Measurements from ENCODE around the gene RPRD1B.
"Not testable (repeated sequence)": the region's sequence is repeated elsewhere in the genome, so short reads cannot be mapped to it uniquely, and the experiment has no call there.

Gene RPRD1B

GRCh38 chr20:38092915-38093314 is 59.4 kb downstream of the RPRD1B start:
- TF ChIP-seq, protein P1, sequence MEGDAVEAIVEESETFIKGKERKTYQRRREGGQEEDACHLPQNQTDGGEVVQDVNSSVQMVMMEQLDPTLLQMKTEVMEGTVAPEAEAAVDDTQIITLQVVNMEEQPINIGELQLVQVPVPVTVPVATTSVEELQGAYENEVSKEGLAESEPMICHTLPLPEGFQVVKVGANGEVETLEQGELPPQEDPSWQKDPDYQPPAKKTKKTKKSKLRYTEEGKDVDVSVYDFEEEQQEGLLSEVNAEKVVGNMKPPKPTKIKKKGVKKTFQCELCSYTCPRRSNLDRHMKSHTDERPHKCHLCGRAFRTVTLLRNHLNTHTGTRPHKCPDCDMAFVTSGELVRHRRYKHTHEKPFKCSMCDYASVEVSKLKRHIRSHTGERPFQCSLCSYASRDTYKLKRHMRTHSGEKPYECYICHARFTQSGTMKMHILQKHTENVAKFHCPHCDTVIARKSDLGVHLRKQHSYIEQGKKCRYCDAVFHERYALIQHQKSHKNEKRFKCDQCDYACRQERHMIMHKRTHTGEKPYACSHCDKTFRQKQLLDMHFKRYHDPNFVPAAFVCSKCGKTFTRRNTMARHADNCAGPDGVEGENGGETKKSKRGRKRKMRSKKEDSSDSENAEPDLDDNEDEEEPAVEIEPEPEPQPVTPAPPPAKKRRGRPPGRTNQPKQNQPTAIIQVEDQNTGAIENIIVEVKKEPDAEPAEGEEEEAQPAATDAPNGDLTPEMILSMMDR (IDR thresholded peaks at IDR 0.05; ENCODE audit: insufficient read depth, low read length, poor library complexity, severe bottlenecking) = no peak
- no peak for DNase-seq (ENCODE audit: extremely low read depth, insufficient read length)
- H3K4me3 ChIP-seq (replicated peaks; ENCODE audit: low read depth, low read length) = peak overlapping the region; percentile 15
- H3K36me3 ChIP-seq (ENCODE audit: control insufficient read depth, insufficient read depth, low read length) = peaks cover 16% of the 10 kb centered on the region
- no peaks in the 10 kb centered on the region for H3K27me3 ChIP-seq (replicated peaks; ENCODE audit: control insufficient read depth, insufficient read depth, low read length)

- no peak overlapping the region for H3K4me3 ChIP-seq (replicated peaks; ENCODE audit: low read depth, low read length)
- no peaks in the 10 kb centered on the region for H3K27me3 ChIP-seq (replicated peaks; ENCODE audit: control insufficient read depth, insufficient read depth, low read length)
- peaks cover 13% of the 10 kb centered on the region for H3K36me3 ChIP-seq (ENCODE audit: control insufficient read depth, insufficient read depth, low read length)
- DNase-seq (ENCODE audit: extremely low read depth, insufficient read length) = no peak
- TF ChIP-seq, protein P1 (IDR thresholded peaks at IDR 0.05; ENCODE audit: insufficient read depth, low read length, poor library complexity, severe bottlenecking) = no peak
Measured at GRCh38 chr20:38093641-38094077, 60.1 kb downstream of the RPRD1B start.

DNA sequence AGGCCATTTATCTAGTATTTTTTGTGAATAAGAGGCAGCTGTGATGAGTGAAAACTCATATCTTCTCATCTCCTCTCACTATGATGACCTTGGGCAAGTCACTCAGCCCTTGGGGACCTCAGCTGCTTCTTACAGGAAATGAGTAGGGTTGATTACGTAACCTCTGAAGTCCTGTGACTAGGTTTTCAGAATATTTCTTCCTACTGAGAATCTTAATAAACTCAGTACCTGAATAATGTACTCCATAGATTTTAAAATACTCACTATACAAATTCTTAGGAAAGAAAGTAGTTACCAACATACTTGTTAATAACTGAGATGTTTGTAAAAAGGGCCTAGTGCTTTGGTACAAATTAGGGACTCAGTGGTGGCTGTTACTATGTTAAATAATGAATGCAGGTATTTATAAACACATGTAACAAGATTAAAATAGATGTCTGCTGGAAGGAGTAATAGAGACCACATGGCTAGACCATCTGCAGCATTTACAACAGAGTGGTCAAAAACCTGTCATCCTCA is 60.9 kb downstream of the RPRD1B start:
- no peak overlapping the region for H3K4me3 ChIP-seq (replicated peaks; ENCODE audit: low read depth, low read length)
- peaks cover 10% of the 10 kb centered on the region for H3K36me3 ChIP-seq (ENCODE audit: control insufficient read depth, insufficient read depth, low read length)
- TF ChIP-seq, protein P1 (IDR thresholded peaks at IDR 0.05; ENCODE audit: insufficient read depth, low read length, poor library complexity, severe bottlenecking) = no peak
- DNase-seq (ENCODE audit: extremely low read depth, insufficient read length) = peak; percentile 71
- H3K27me3 ChIP-seq (replicated peaks; ENCODE audit: control insufficient read depth, insufficient read depth, low read length) = no peaks in the 10 kb centered on the region

GRCh38 chr20:38095017-38095686 is 61.6 kb downstream of the RPRD1B start:
- TF ChIP-seq, protein P1 (IDR thresholded peaks at IDR 0.05; ENCODE audit: insufficient read depth, low read length, poor library complexity, severe bottlenecking) = no peak
- no peaks in the 10 kb centered on the region for H3K27me3 ChIP-seq (replicated peaks; ENCODE audit: control insufficient read depth, insufficient read depth, low read length)

DNA sequence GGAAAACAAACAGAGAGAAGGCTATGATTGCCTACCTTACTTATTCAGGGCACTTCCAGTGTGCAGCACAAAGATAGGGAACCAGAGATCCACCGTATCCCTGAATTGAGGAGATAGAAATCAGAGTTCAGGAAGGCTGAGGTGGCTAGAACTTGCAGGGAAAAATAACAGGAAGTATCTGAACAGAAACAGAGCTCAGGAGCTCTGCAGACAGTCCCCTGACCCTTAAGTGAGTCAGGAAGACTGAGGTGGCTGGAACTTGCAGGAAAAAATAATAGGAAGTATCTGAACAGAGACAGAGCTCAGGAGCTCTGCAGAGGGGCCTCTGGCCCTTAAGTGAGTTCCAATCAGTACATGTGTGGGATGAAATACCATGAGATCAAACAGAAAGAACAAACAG is 65.4 kb downstream of the RPRD1B start:
- no peaks in the 10 kb centered on the region for H3K36me3 ChIP-seq (ENCODE audit: control insufficient read depth, insufficient read depth, low read length)
- TF ChIP-seq, protein P1 (IDR thresholded peaks at IDR 0.05; ENCODE audit: insufficient read depth, low read length, poor library complexity, severe bottlenecking) = no peak
- DNase-seq (ENCODE audit: extremely low read depth, insufficient read length) = no peak
- H3K27me3 ChIP-seq (replicated peaks; ENCODE audit: control insufficient read depth, insufficient read depth, low read length) = no peaks in the 10 kb centered on the region
- H3K4me3 ChIP-seq (replicated peaks; ENCODE audit: low read depth, low read length) = no peak overlapping the region

More at GRCh38 chr20:38095017-38095686, 61.6 kb downstream of the RPRD1B start:
- peak; percentile 58 for DNase-seq (ENCODE audit: extremely low read depth, insufficient read length)
- no peak overlapping the region for H3K4me3 ChIP-seq (replicated peaks; ENCODE audit: low read depth, low read length)
- H3K36me3 ChIP-seq (ENCODE audit: control insufficient read depth, insufficient read depth, low read length) = peaks cover 4% of the 10 kb centered on the region

- not testable (repeated sequence) for H3K27me3 ChIP-seq (replicated peaks; ENCODE audit: control insufficient read depth, insufficient read depth, low read length); DNase-seq (ENCODE audit: extremely low read depth, insufficient read length); H3K4me3 ChIP-seq (replicated peaks; ENCODE audit: low read depth, low read length); H3K36me3 ChIP-seq (ENCODE audit: control insufficient read depth, insufficient read depth, low read length)
Measured at GRCh38 chr20:38102206-38102605, 68.7 kb downstream of the RPRD1B start.

All from GM06990 (cell line).